ENCODE measurements around the gene SMCHD1.

DNA sequence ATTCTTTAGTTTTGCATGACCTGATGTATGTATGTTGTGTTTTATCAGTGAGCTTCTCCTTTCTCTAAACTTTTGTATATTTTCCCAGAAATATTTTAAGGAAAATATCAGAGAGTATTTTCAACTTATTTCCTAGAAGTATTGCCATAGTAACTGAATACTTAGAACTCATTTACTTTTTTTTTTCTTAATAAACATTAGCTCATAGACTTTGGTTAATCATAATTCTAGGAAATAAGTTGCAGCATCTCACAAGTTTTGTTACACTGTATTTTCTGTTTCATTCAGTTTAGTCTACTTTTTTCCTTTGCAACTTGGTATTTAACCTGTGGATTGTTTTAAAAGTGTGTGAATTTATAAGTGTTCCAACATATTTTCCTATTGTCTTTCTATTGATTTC lies 27.5 kb downstream of the SMCHD1 start:
- TF ChIP-seq, protein P1, sequence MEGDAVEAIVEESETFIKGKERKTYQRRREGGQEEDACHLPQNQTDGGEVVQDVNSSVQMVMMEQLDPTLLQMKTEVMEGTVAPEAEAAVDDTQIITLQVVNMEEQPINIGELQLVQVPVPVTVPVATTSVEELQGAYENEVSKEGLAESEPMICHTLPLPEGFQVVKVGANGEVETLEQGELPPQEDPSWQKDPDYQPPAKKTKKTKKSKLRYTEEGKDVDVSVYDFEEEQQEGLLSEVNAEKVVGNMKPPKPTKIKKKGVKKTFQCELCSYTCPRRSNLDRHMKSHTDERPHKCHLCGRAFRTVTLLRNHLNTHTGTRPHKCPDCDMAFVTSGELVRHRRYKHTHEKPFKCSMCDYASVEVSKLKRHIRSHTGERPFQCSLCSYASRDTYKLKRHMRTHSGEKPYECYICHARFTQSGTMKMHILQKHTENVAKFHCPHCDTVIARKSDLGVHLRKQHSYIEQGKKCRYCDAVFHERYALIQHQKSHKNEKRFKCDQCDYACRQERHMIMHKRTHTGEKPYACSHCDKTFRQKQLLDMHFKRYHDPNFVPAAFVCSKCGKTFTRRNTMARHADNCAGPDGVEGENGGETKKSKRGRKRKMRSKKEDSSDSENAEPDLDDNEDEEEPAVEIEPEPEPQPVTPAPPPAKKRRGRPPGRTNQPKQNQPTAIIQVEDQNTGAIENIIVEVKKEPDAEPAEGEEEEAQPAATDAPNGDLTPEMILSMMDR (IDR thresholded peaks at IDR 0.05; ENCODE audit: insufficient read depth, low read length) = no peak
- no peak for TF ChIP-seq POLR2AphosphoS5 (IDR thresholded peaks at IDR 0.05; ENCODE audit: low read depth)
- no peak for TF ChIP-seq GABPA (IDR thresholded peaks at IDR 0.05; ENCODE audit: low read depth)

All from HL-60 (cell line).